Esophagus (tissue), 2 donors: Measurements from ENCODE around the gene SOD3. TPM values are rescaled to one million over a fixed set of nuclear protein-coding genes. Genes with fewer than 3 reads are reported as not detected.

Source experiments
- H3K27ac ChIP-seq, 2 donors: one replicate each; pipeline ENCODE4 v1.5.1; 2013; ENCODE audit warnings: low read depth in 2 of 2, mild to moderate bottlenecking in 2 of 2, inconsistent platforms in 1 of 2, low read length in 1 of 2, moderate library complexity in 1 of 2
- H3K27me3 ChIP-seq, 2 donors: one replicate each; pipeline ENCODE4 v1.6.1; 2013; ENCODE audit warnings: low read length in 2 of 2, control low read depth in 1 of 2, mild to moderate bottlenecking in 1 of 2; ENCODE audit not compliant: insufficient read depth in 2 of 2, control insufficient read depth in 1 of 2
- H3K36me3 ChIP-seq, 2 donors: one replicate each; pipeline ENCODE4 v1.6.1; 2013; ENCODE audit warnings: low read length in 1 of 2; ENCODE audit not compliant: control insufficient read depth in 2 of 2, insufficient read depth in 2 of 2
- H3K4me1 ChIP-seq, 2 donors: one replicate each; pipeline ENCODE4 v1.6.1; 2013; ENCODE audit warnings: low read length in 1 of 2; ENCODE audit not compliant: control insufficient read depth in 2 of 2, insufficient read depth in 2 of 2
- H3K4me3 ChIP-seq, 2 donors: one replicate each; pipeline ENCODE4 v1.5.1; 2013; ENCODE audit warnings: low read length in 2 of 2, mild to moderate bottlenecking in 2 of 2, low read depth in 1 of 2, moderate library complexity in 1 of 2
- H3K9me3 ChIP-seq, 2 donors: one replicate each; pipeline ENCODE4 v1.6.1; 2013; ENCODE audit warnings: mild to moderate bottlenecking in 2 of 2, low read depth in 1 of 2, low read length in 1 of 2, moderate library complexity in 1 of 2; ENCODE audit not compliant: control insufficient read depth in 2 of 2, insufficient read depth in 1 of 2
- WGBS, 2 donors: extraction: QIAGEN DNeasy Blood & Tissue Kit; methylation state at CpG; one replicate each; pipeline ENCODE4 v1.1.7; 2013; 5-methylcytosine and 5-hydroxymethylcytosine counted together
- polyA plus RNA-seq, 2 donors: library from polyadenylated mRNA; stranded (reverse); fragments of 200-250 nt; gene quantifications; one replicate each; pipeline ENCODE4 v1.2.3, GENCODE V29; 2013
- donor health status: healthy with polysubstance abuse.
- donor health status: Bipolar disorder and iron deficiency.

SOD3 gene
- polyA plus RNA-seq, 2 donors = 5.8 to 21.1 TPM

DNA sequence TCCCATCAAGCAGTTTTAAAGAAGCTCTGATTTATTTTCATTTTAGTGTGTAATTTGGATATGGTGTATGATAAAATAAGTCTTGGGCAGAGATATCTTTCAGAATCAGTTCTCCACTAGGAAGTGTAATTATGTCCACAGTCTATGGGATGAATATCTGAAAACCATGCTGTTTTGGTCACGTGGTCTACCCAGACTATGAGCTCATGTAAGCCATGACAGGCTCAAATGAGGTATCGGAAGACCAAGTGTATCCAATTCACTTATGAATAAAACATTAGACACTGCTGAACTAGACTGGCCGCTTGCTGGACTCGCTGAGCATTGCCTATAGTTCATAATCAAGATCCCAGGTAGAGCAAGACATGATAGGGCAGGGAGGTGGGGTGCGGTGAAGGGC, 50.5 kb downstream of the SOD3 start:
- no peaks in the 10 kb centered on the region for H3K4me1 ChIP-seq
- H3K4me3 ChIP-seq = no peak overlapping the region
- H3K36me3 ChIP-seq = no peaks in the 10 kb centered on the region
- H3K27ac ChIP-seq = no peak overlapping the region
- H3K27me3 ChIP-seq = no peaks in the 10 kb centered on the region
- WGBS, 2 donors = 82 to 86% methylated on average over 5 of the region's 5 CpGs
- no peaks in the 10 kb centered on the region for H3K9me3 ChIP-seq

GRCh38 chr4:24846716-24847115, 51.3 kb downstream of the SOD3 start:
- Histone ChIP-seq H3K9me3 (no peaks in the 10 kb centered on the region), H3K4me1 (no peaks in the 10 kb centered on the region), H3K36me3 (no peaks in the 10 kb centered on the region), H3K27ac (no peak overlapping the region), H3K27me3 (no peaks in the 10 kb centered on the region), H3K4me3 (no peak overlapping the region)
- WGBS, 2 donors = 94 to 95% methylated on average over 5 of the region's 5 CpGs

- no peak overlapping the region for H3K27ac ChIP-seq
- H3K27me3 ChIP-seq = no peaks in the 10 kb centered on the region
Observed at GRCh38 chr4:24849351-24849750, 54.0 kb downstream of the SOD3 start.

DNA sequence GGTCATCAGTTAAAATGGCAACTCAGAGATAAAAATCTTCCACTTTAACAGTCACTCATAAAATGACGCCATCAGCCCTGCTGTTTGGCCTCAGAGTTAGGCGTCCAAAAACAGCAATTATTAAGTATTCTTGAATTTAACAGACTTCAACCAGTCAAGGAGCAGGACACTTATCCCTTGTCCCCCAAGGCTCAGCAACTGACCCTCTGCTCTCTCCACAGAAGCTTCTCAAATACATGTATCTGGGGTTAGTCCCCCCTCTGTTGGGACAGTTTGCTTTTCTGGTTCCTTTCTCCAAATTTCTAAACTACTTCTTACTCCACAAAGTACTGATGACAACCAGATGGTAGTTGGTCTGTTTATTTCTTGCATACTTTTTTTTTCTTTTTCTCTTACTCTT, 54.4 kb downstream of the SOD3 start:
- Histone ChIP-seq H3K9me3 (no peaks in the 10 kb centered on the region), H3K4me1 (no peaks in the 10 kb centered on the region), H3K36me3 (no peaks in the 10 kb centered on the region), H3K27ac (no peak overlapping the region), H3K27me3 (no peaks in the 10 kb centered on the region), H3K4me3 (no peak overlapping the region)
- 80 to 82% methylated on average over 2 of the region's 2 CpGs for WGBS, 2 donors

More at GRCh38 chr4:24849351-24849750, 54.0 kb downstream of the SOD3 start:
- H3K9me3 ChIP-seq = no peaks in the 10 kb centered on the region
- H3K36me3 ChIP-seq = no peaks in the 10 kb centered on the region
- WGBS, 2 donors = 76 to 83% methylated on average over 4 of the region's 4 CpGs
- H3K4me1 ChIP-seq = no peaks in the 10 kb centered on the region
- H3K4me3 ChIP-seq = no peak overlapping the region

Other genes starting within 250 kb of the SOD3 start
- 10 to 100 TPM; 43.5 to 59.3 TPM for gene DHX15, start 211.0 kb upstream of the SOD3 start, polyA plus RNA-seq
- gene CCDC149, start 117.5 kb downstream of the SOD3 start, polyA plus RNA-seq = 1 to 10 TPM; 1.9 to 2.4 TPM
- under 1 TPM; 0.08 to 0.27 TPM for gene LGI2, start 235.4 kb downstream of the SOD3 start, polyA plus RNA-seq